Measurements from ENCODE around the gene EPB41L3.

- TF ChIP-seq CTCF (IDR thresholded peaks at IDR 0.05; ENCODE audit: poor library complexity) (no peak), EZH2phosphoT487 (IDR thresholded peaks at IDR 0.05; ENCODE audit: low read depth, severe bottlenecking, unreplicated experiment) (no peak), EZH2 (IDR thresholded peaks at IDR 0.05; ENCODE audit: borderline replicate concordance) (no peak)
Measured at GRCh38 chr18:5461041-5461440, 82.8 kb downstream of the EPB41L3 start.
